WTC11 (cell line): ENCODE results near the gene ID3. TPM values are rescaled to one million over a fixed set of nuclear protein-coding genes. Genes with fewer than 3 reads are reported as not detected.
A peak's percentile ranks its signal among the peaks of the same experiment; 100 is the strongest.

Experiments
- ATAC-seq: fragments of 200-7000 bp; cut with Tn5 transposase; 2 replicates; pipeline ENCODE4 v1.10.0; 2021; ENCODE audit warnings: mild to moderate bottlenecking, moderate library complexity
- CTCF ChIA-PET: fragments of 300-600 bp; sonication (Branson Sonifier 250); formaldehyde crosslinking; loops from one replicate; lab custom pipeline; 2021; ENCODE audit warnings: antibody characterized with exemption; lab: Charles Lee
- POLR2A ChIA-PET: fragments of 350-600 bp; sonication (Branson Sonifier 250); formaldehyde crosslinking; loops from one replicate; lab custom pipeline; 2021; ENCODE audit warnings: antibody characterized with exemption; lab: Charles Lee
- DNase-seq: peaks from one replicate; pipeline ENCODE4 v3.0.0; 2021; ENCODE audit warnings: low spot score
- H3K27ac Mint-ChIP-seq: 2 replicates; pipeline ENCODE4 v1.8.0; 2021; ENCODE audit warnings: mixed read lengths
- H3K27me3 Mint-ChIP-seq: 2 replicates; pipeline ENCODE4 v1.8.0; 2021; ENCODE audit warnings: low read depth, mild to moderate bottlenecking, moderate library complexity, mixed read lengths
- H3K36me3 Mint-ChIP-seq: 2 replicates; pipeline ENCODE4 v1.8.0; 2021; ENCODE audit warnings: mixed read lengths
- H3K4me1 Mint-ChIP-seq: 2 replicates; pipeline ENCODE4 v1.8.0; 2022; ENCODE audit warnings: mixed read lengths
- H3K4me3 Mint-ChIP-seq: 2 replicates; pipeline ENCODE4 v1.8.0; 2021; ENCODE audit warnings: mild to moderate bottlenecking, moderate library complexity, mixed read lengths
- H3K9me3 Mint-ChIP-seq: 2 replicates; pipeline ENCODE4 v1.8.0; 2021; ENCODE audit warnings: mixed read lengths
- CREB1 ChIP-seq: sonication (generic); formaldehyde crosslinking; IDR thresholded peaks from 2 replicates; pipeline ENCODE4 v1.8.0; 2023; ENCODE audit warnings: mild to moderate bottlenecking, missing genetic modification reagents
- CREM ChIP-seq: sonication (generic); formaldehyde crosslinking; IDR thresholded peaks from 2 replicates; pipeline ENCODE4 v1.8.1; 2022; ENCODE audit warnings: mild to moderate bottlenecking, missing genetic modification reagents, moderate library complexity
- ELF4 ChIP-seq: sonication (generic); formaldehyde crosslinking; IDR thresholded peaks from 2 replicates; pipeline ENCODE4 v1.8.1; 2022; ENCODE audit warnings: low read depth, mild to moderate bottlenecking, moderate library complexity, missing genetic modification reagents
- EMX1 ChIP-seq: fragments of 250-450 bp; sonication (Bioruptor Pico); IDR thresholded peaks from 2 replicates; pipeline ENCODE4 v1.8.0; 2021; ENCODE audit warnings: mild to moderate bottlenecking
- ETV6 ChIP-seq: sonication (generic); formaldehyde crosslinking; IDR thresholded peaks from 2 replicates; pipeline ENCODE4 v1.8.1; 2022; ENCODE audit warnings: mild to moderate bottlenecking, missing genetic modification reagents
- FOXK1 ChIP-seq: sonication (generic); formaldehyde crosslinking; IDR thresholded peaks from 2 replicates; pipeline ENCODE4 v1.8.0; 2022; ENCODE audit warnings: mild to moderate bottlenecking, moderate library complexity, missing genetic modification reagents
- HMGA2 ChIP-seq: fragments of 250-450 bp; sonication (Bioruptor Pico); IDR thresholded peaks from 2 replicates; pipeline ENCODE4 v1.4.0; 2021; ENCODE audit warnings: mild to moderate bottlenecking, moderate library complexity
- JUN ChIP-seq: sonication (generic); formaldehyde crosslinking; IDR thresholded peaks from 2 replicates; pipeline ENCODE4 v1.8.0; 2023; ENCODE audit warnings: mild to moderate bottlenecking, missing genetic modification reagents
- KAT7 ChIP-seq: sonication (generic); formaldehyde crosslinking; IDR thresholded peaks from 2 replicates; pipeline ENCODE4 v1.8.1; 2023; ENCODE audit warnings: missing genetic modification reagents, mild to moderate bottlenecking, borderline replicate concordance
- MYBL2 ChIP-seq: sonication (generic); formaldehyde crosslinking; IDR thresholded peaks from 2 replicates; pipeline ENCODE4 v1.8.1; 2023; ENCODE audit warnings: mild to moderate bottlenecking, moderate library complexity, missing genetic modification reagents
- NR3C1 ChIP-seq: sonication (generic); formaldehyde crosslinking; conservative IDR thresholded peaks from 2 replicates; pipeline ENCODE4 v1.8.1; 2023; ENCODE audit warnings: low read depth, mild to moderate bottlenecking, missing genetic modification reagents
- RELA ChIP-seq: sonication (generic); formaldehyde crosslinking; IDR thresholded peaks from 2 replicates; pipeline ENCODE4 v1.8.1; 2022; ENCODE audit warnings: missing genetic modification reagents, mild to moderate bottlenecking, borderline replicate concordance
- TCF7 ChIP-seq: sonication (generic); formaldehyde crosslinking; IDR thresholded peaks from 2 replicates; pipeline ENCODE4 v1.8.0; 2022; ENCODE audit warnings: mild to moderate bottlenecking, low read depth, missing genetic modification reagents, moderate library complexity
- total RNA-seq: library from RNA; stranded (reverse); gene quantifications from 3 replicates; pipeline ENCODE4 v1.2.3, GENCODE V29; 2021
- TF ChIP-seq, protein P1 (sequence below): sonication (generic); formaldehyde crosslinking; IDR thresholded peaks from 2 replicates; pipeline ENCODE4 v1.8.0; 2022; ENCODE audit warnings: mild to moderate bottlenecking, missing genetic modification reagents
- TF ChIP-seq, protein P2 (sequence below): sonication (generic); formaldehyde crosslinking; IDR thresholded peaks from 2 replicates; pipeline ENCODE4 v1.8.0; 2022; ENCODE audit warnings: mild to moderate bottlenecking, missing genetic modification reagents
- TF ChIP-seq, protein P3 (sequence below): sonication (generic); formaldehyde crosslinking; IDR thresholded peaks from 2 replicates; pipeline ENCODE4 v1.8.1; 2023; ENCODE audit warnings: mild to moderate bottlenecking, missing genetic modification reagents, borderline replicate concordance
- TF ChIP-seq, protein P4 (sequence below): sonication (generic); formaldehyde crosslinking; IDR thresholded peaks from 2 replicates; pipeline ENCODE4 v1.8.1; 2022; ENCODE audit warnings: missing genetic modification reagents, borderline replicate concordance
- TF ChIP-seq, protein P5 (sequence below): fragments of 250-450 bp; sonication (Bioruptor Pico); IDR thresholded peaks from 2 replicates; pipeline ENCODE4 v1.9.0; 2021; ENCODE audit warnings: mild to moderate bottlenecking
- TF ChIP-seq, protein P6 (sequence below): sonication (generic); formaldehyde crosslinking; IDR thresholded peaks from 2 replicates; pipeline ENCODE4 v1.8.1; 2023; ENCODE audit warnings: mild to moderate bottlenecking, missing genetic modification reagents, moderate library complexity
- TF ChIP-seq, protein P7 (sequence below): sonication (generic); formaldehyde crosslinking; IDR thresholded peaks from 2 replicates; pipeline ENCODE4 v1.8.0; 2022; ENCODE audit warnings: mild to moderate bottlenecking, missing genetic modification reagents

ID3 gene
- total RNA-seq, 1 experiment from 2014 or later = 168 TPM

DNA sequence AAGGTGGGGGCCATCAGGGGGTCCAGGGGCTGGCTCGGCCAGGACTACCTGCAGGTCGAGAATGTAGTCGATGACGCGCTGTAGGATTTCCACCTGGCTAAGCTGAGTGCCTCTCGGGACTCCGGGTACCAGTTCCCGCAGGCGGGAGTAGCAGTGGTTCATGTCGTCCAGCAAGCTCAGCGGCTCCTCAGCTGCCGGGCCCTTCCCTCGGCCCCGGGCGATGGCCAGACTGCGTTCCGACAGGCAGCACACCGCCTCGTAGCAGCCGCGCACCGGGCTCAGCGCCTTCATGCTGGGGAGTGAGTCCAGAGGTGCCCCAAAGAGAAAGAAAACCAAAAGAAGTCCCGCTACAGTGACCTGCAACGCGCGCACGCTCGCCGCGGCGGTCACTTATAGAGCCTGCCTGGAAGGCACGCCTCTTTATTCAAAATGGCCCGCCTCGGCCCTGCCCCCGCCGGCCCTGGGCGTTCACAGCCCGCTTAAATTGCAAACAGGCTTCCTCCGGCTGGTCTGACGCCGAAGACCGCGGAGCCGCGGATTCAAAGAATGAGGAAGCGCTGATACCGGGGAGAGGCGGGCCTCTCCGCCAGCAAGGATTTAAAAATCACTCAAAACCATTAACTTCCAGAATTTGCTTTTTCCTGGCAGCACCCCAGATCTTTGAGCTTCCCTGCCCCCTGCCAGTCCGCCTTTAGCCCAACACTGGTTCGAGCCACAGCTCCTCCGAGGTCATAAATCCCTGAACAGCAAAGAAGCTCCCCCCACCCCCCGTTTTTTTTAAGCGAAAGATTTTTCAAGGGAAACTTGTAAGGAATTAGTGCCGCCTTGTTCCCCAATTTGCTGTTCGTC lies at the start of gene ID3 (continued):
- TF ChIP-seq HMGA2 (CRISPR knock-in tag) (no peak), CREB1 (CRISPR knock-in tag) (no peak), NR3C1 (CRISPR knock-in tag) (no peak), KAT7 (CRISPR knock-in tag) (no peak), ETV6 (CRISPR knock-in tag) (peak; percentile 83), RELA (CRISPR knock-in tag) (no peak), FOXK1 (CRISPR knock-in tag) (peak; percentile 45; the same call in 1 of the 2 replicates), JUN (CRISPR knock-in tag) (peak; percentile 42; the same call in 1 of the 2 replicates), EMX1 (no peak), ELF4 (CRISPR knock-in tag) (peak; percentile 16; the same call in 1 of the 2 replicates), CREM (CRISPR knock-in tag) (peak; percentile 56; the same call in 1 of the 2 replicates)
- TF ChIP-seq, protein P1, sequence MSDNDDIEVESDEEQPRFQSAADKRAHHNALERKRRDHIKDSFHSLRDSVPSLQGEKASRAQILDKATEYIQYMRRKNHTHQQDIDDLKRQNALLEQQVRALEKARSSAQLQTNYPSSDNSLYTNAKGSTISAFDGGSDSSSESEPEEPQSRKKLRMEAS (CRISPR knock-in tag) = peak; percentile 72; the same call in 1 of the 2 replicates
- TF ChIP-seq, protein P2, sequence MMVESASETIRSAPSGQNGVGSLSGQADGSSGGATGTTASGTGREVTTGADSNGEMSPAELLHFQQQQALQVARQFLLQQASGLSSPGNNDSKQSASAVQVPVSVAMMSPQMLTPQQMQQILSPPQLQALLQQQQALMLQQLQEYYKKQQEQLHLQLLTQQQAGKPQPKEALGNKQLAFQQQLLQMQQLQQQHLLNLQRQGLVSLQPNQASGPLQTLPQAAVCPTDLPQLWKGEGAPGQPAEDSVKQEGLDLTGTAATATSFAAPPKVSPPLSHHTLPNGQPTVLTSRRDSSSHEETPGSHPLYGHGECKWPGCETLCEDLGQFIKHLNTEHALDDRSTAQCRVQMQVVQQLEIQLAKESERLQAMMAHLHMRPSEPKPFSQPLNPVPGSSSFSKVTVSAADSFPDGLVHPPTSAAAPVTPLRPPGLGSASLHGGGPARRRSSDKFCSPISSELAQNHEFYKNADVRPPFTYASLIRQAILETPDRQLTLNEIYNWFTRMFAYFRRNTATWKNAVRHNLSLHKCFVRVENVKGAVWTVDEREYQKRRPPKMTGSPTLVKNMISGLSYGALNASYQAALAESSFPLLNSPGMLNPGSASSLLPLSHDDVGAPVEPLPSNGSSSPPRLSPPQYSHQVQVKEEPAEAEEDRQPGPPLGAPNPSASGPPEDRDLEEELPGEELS (CRISPR knock-in tag) = peak; percentile 39; the same call in 1 of the 2 replicates
- TF ChIP-seq, protein P3, sequence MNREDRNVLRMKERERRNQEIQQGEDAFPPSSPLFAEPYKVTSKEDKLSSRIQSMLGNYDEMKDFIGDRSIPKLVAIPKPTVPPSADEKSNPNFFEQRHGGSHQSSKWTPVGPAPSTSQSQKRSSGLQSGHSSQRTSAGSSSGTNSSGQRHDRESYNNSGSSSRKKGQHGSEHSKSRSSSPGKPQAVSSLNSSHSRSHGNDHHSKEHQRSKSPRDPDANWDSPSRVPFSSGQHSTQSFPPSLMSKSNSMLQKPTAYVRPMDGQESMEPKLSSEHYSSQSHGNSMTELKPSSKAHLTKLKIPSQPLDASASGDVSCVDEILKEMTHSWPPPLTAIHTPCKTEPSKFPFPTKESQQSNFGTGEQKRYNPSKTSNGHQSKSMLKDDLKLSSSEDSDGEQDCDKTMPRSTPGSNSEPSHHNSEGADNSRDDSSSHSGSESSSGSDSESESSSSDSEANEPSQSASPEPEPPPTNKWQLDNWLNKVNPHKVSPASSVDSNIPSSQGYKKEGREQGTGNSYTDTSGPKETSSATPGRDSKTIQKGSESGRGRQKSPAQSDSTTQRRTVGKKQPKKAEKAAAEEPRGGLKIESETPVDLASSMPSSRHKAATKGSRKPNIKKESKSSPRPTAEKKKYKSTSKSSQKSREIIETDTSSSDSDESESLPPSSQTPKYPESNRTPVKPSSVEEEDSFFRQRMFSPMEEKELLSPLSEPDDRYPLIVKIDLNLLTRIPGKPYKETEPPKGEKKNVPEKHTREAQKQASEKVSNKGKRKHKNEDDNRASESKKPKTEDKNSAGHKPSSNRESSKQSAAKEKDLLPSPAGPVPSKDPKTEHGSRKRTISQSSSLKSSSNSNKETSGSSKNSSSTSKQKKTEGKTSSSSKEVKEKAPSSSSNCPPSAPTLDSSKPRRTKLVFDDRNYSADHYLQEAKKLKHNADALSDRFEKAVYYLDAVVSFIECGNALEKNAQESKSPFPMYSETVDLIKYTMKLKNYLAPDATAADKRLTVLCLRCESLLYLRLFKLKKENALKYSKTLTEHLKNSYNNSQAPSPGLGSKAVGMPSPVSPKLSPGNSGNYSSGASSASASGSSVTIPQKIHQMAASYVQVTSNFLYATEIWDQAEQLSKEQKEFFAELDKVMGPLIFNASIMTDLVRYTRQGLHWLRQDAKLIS (CRISPR knock-in tag) = peak; percentile 73; the same call in 1 of the 2 replicates
- TF ChIP-seq, protein P4, sequence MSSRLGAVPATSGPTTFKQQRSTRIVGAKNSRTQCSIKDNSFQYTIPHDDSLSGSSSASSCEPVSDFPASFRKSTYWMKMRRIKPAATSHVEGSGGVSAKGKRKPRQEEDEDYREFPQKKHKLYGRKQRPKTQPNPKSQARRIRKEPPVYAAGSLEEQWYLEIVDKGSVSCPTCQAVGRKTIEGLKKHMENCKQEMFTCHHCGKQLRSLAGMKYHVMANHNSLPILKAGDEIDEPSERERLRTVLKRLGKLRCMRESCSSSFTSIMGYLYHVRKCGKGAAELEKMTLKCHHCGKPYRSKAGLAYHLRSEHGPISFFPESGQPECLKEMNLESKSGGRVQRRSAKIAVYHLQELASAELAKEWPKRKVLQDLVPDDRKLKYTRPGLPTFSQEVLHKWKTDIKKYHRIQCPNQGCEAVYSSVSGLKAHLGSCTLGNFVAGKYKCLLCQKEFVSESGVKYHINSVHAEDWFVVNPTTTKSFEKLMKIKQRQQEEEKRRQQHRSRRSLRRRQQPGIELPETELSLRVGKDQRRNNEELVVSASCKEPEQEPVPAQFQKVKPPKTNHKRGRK = no peak

DNA sequence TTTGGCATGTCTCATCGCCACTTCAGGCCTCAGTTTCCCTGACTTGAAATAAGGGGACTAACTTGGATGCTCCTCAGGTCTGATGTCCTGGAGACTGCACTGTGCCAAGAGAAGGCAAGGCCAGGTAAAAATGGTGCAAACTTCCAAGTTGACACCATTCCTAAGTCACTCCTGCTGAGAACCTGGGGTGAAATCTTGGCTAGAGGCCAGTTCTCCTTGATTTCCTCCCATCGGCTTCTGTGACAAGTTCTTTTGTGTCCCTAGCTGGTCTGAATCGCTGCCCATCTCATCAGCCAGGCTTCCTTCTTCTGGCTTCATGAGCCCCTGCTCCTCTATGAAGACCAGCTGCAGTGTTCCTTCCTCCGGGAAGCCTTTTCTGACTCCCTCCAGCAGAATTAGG lies 48.6 kb upstream of the ID3 start:
- ChIA-PET CTCF (no interaction called here), POLR2A (interaction anchor here (0.7 kb wide), 1 partner anchor 48 kb away, joined by 3 read pairs; no protein-coding TSS in a partner anchor)
- DNase-seq (no peak), ATAC-seq (no peak)
- Mint-ChIP-seq H3K27ac (no peak overlapping the region), H3K9me3 (no peaks in the 10 kb centered on the region), H3K36me3 (no peaks in the 10 kb centered on the region), H3K27me3 (no peaks in the 10 kb centered on the region; the same call in 1 of the 2 replicates), H3K4me1 (peaks cover 38% of the 10 kb centered on the region), H3K4me3 (no peak overlapping the region)
- TF ChIP-seq MYBL2 (CRISPR knock-in tag) (no peak), TCF7 (no peak), CREB1 (CRISPR knock-in tag) (no peak)
- TF ChIP-seq, protein P5, sequence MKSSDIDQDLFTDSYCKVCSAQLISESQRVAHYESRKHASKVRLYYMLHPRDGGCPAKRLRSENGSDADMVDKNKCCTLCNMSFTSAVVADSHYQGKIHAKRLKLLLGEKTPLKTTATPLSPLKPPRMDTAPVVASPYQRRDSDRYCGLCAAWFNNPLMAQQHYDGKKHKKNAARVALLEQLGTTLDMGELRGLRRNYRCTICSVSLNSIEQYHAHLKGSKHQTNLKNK (CRISPR knock-in tag) = no peak
- TF ChIP-seq, protein P6, sequence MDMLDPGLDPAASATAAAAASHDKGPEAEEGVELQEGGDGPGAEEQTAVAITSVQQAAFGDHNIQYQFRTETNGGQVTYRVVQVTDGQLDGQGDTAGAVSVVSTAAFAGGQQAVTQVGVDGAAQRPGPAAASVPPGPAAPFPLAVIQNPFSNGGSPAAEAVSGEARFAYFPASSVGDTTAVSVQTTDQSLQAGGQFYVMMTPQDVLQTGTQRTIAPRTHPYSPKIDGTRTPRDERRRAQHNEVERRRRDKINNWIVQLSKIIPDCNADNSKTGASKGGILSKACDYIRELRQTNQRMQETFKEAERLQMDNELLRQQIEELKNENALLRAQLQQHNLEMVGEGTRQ = no peak
- TF ChIP-seq, protein P7, sequence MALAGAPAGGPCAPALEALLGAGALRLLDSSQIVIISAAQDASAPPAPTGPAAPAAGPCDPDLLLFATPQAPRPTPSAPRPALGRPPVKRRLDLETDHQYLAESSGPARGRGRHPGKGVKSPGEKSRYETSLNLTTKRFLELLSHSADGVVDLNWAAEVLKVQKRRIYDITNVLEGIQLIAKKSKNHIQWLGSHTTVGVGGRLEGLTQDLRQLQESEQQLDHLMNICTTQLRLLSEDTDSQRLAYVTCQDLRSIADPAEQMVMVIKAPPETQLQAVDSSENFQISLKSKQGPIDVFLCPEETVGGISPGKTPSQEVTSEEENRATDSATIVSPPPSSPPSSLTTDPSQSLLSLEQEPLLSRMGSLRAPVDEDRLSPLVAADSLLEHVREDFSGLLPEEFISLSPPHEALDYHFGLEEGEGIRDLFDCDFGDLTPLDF (CRISPR knock-in tag) = no peak
